Measurements from ENCODE around the gene HAPLN3. TPM values are rescaled to one million over a fixed set of nuclear protein-coding genes. Genes with fewer than 3 reads are reported as not detected.
"Not testable (repeated sequence)": the region's sequence is repeated elsewhere in the genome, so short reads cannot be mapped to it uniquely, and the experiment has no call there.

Gene HAPLN3
- 1 to 10 TPM; 2.4 to 4.7 (median 3.5) TPM for polyA plus RNA-seq (ENCODE audit: insufficient read depth in 1 of 5, insufficient read length in 5 of 5, low replicate concordance in 1 of 5)
- long read RNA-seq, donor 1 = 0 reads
- long read RNA-seq, donor 2, partial matches to known transcripts = 0 of 2 reads
- long read RNA-seq, donor 2, other reads (novel, unspliced or antisense) = 0 of 2 reads
- long read RNA-seq, donor 3 = 0 reads
- long read RNA-seq, donor 4 = 0 reads
- long read RNA-seq, donor 5 = 0 reads
- long read RNA-seq, donor 6, partial matches to known transcripts = 0 of 1 reads
- long read RNA-seq, donor 6, other reads (novel, unspliced or antisense) = 0 of 1 reads
- long read RNA-seq, donor 7 = 0 reads
- long read RNA-seq, donor 8 = 0 reads

- DNase-seq = no peak
Measured at GRCh38 chr15:88894819-88895767, at the start of gene HAPLN3. TSS of gene HAPLN3 (minus strand) at chr15:88895544. CDS start at chr15:88887298, 8,246 bp downstream.

GRCh38 chr15:88940110-88940675 lies 44.8 kb upstream of the HAPLN3 start:
- no peak for DNase-seq

- no peak for DNase-seq
Measured at GRCh38 chr15:88939486-88939806, 44.1 kb upstream of the HAPLN3 start.

- no peak for DNase-seq
Measured at GRCh38 chr15:88938802-88939485, 43.6 kb upstream of the HAPLN3 start.

GRCh38 chr15:88934449-88934848 lies 39.1 kb upstream of the HAPLN3 start:
- DNase-seq = not testable (repeated sequence)

- DNase-seq = no peak
Measured at GRCh38 chr15:88932875-88933330, 37.6 kb upstream of the HAPLN3 start.

GRCh38 chr15:88932271-88932874 lies 37.0 kb upstream of the HAPLN3 start:
- no peak for DNase-seq

GRCh38 chr15:88930579-88930978 lies 35.2 kb upstream of the HAPLN3 start:
- DNase-seq = no peak

- not testable (repeated sequence) for DNase-seq
Measured at GRCh38 chr15:88929358-88930098, 34.2 kb upstream of the HAPLN3 start.

GRCh38 chr15:88928192-88928591 lies 32.8 kb upstream of the HAPLN3 start:
- not testable (repeated sequence) for DNase-seq

GRCh38 chr15:88925648-88926047 lies 30.3 kb upstream of the HAPLN3 start:
- not testable (repeated sequence) for DNase-seq

GRCh38 chr15:88920892-88921435 lies 25.6 kb upstream of the HAPLN3 start:
- not testable (repeated sequence) for DNase-seq

GRCh38 chr15:88920186-88920891 lies 25.0 kb upstream of the HAPLN3 start:
- DNase-seq = no peak

- DNase-seq = no peak
Measured at GRCh38 chr15:88918738-88919137, 23.4 kb upstream of the HAPLN3 start.

- DNase-seq = no peak
Measured at GRCh38 chr15:88917760-88918159, 22.4 kb upstream of the HAPLN3 start.

GRCh38 chr15:88915354-88915753 lies 20.0 kb upstream of the HAPLN3 start:
- no peak for DNase-seq

- no peak for DNase-seq
Measured at GRCh38 chr15:88913850-88914169, 18.5 kb upstream of the HAPLN3 start.

GRCh38 chr15:88913017-88913849 lies 17.9 kb upstream of the HAPLN3 start, which contains the start of gene MFGE8:
TSS of gene MFGE8 (minus strand) at chr15:88913379. CDS start at chr15:88913319, 60 bp downstream.
- DNase-seq = peak; percentile 76 to 81

- no peak for DNase-seq
Measured at GRCh38 chr15:88912500-88912921, 17.2 kb upstream of the HAPLN3 start.

Measured in right lung (tissue), 10 donors.